HG03159 (cell line): Measurements from ENCODE around the gene PI4KB.

Experiments used
- ATAC-seq: cut with Tn5 transposase; IDR thresholded peaks from one replicate; pipeline ENCODE4 v1.9.1; 2021; ENCODE audit warnings: mild to moderate bottlenecking, moderate library complexity; ENCODE audit not compliant: unreplicated experiment

PI4KB gene

DNA sequence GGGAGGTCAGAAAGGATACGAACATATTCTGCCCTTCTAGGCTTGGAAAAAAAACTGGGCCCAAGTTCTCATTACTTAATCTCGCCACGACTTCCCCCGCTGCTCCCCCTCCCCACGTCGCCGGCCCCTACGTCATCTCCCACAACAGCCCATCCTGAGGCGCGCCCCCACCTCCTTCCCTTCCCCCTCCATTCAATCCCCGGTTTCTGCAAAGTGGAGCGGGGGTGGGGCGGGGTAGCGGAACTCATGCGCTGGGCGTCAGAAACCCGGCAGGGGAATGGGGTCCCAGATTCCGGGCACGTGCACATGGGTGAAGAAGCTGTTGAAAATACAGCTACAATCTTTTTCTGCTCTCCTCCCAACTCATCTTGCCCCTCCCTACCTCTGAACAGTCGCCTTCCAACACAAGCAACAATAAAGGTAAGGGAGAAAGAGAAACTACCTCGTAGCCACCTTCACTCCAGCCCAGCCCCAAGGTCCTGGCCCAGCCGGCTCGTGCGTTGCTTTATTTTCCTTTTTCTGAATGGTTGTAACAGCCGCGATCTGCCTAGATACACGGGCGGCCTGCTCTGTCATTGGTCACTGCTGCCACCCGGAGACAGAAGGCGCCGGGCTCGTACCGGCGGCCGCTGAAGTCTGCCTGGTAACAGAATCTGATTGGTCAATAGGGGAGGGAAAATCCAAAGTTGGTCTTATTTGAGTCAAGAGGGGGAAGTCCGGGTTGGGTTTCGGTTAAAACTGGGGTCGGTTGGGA, 19.7 kb upstream of the PI4KB start, which contains the start of gene RFX5:
TSS of gene RFX5 (minus strand) at position 484 of the 754 bp plus-strand sequence. CDS start 932 bp downstream, outside the sequence.
- ATAC-seq: peak; percentile 93

- ATAC-seq: no peak
Observed at GRCh38 chr1:151346082-151346768, 19.0 kb upstream of the PI4KB start.

DNA sequence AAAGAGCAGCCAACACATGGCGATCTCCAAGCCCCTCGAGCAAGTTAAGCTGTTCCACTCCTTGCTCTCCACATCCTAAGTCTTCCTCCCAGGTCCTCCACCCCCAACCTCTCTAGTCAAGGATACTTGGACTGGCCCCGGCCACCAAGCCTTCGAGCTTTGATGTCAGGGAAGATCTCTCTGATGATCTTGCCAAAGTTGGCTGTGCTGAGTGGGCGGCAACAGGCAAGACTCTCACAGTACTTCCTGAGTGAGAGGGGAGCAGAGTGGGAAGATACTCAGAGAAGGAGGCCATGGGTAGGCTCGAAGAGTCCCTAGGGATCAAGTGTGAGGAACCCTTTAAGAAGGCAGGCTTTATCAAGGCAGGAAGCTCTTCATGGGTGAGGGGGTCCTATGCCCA, 17.1 kb upstream of the PI4KB start:
- ATAC-seq: no peak

DNA sequence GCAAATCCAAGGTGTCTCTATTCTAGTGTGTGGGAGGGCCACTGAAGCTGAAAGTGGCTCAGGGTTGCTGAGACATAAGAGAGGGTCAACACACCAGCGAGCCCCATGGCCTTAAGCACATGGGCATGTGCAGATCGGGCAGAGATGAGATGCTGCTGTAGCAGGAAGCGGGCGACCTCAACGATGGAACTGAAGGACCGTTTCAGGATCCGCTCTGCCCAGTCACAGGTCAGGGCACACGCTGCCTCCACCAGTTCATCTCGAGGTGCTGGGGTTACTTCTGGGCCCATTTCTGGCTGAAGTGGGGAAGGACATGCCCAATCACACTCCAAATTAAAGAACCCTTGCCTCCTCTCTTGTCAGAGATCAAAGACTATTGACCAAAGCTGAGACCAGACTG, 16.4 kb upstream of the PI4KB start:
- no peak for ATAC-seq

DNA sequence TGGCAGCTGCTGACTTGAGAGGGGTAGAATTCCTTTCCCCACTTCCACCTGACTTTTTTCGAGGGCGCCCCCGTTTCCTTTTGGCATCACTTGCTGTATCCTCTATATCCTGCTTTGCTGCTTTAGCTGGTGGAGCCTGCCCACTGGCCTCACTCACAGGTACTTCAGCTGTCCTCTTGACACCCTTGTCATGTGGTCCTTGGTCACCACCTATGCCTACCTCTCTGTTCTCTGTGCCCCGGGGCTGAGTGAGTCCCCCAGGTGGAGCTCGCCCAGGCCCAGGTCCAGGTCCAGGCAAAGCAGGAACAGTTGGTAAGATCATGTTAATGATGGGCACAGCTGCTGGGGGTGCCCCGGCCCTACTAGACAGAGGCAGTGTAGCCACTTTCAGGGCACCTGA, 15.4 kb upstream of the PI4KB start:
- ATAC-seq: no peak

DNA sequence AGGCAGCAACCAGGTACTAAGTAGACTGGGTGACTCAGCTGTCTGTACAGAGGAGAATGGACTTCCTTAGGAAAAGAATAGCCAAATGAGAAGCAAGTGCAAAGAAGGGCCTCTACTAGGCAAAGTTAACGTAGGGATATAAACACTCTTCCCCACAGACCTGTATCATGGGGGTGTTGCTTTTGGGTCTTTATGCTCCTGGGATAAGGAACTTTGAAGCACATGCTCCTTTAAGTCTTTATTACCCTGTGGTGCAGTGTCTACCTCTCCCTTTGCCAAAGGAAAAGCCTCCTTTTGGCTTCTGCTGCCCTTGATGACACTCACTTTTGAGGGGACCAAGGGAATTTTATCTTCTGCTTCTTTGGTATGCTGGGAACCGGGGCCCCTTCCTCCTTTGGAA, 14.8 kb upstream of the PI4KB start:
- ATAC-seq: no peak

DNA sequence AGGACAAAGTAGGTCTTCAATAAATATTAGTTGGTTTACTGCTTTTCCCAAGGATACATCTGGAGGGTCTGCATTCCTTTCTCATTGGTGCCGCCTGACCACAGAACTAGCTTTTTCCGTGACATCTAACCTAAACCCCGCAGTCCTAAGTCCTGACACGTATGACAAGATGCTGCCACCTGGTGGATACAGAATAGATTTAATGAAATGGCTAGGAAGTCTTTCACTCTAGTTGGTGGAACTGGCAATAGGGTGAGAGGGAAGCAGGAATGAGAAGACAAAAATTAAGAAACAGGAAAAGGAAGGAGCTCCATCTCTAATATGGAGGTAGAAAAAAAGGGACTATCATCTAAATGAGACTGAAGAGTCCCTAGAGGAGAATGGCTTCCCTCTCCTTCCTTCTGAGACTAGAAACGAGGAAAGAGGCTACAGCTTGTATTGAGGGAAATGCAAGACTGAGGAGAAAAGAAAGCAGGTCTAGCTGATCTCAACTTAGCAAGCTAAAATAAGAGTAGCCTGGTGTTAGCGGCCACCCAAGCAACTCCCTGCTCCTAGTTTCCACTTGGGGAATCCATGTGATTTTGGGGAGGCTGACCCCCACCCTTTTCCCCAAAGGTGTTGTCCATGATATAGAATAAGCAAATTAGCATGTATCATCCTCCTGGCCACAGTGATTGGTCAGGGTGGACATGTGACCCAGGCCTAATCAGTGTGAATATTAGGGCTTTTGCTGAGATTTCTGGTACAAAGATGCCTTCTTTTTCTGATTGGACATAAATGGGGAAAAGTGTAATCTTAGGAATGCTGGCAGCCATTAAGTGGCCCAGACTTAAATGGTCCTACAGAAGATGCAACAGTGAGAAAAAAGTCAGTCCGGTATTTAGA, 13.9 kb upstream of the PI4KB start:
- ATAC-seq: no peak

DNA sequence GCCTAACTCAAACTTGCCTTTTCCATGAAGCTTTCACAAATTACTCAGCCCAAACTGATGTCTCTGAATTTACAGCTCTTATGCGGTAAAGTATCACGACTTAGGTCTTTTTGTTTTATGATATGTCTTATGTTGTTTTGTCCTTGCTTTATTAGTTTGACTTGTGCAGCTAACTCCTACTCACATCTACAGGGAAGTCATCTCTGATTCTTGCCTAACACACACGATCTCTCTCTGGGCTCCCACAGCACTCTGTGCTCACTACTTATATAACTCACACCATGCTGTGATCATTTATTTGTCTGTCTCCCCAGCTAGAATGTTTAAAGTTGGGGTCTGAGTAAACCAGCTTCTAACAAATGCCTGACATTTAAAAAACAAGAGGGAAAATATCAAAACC, 9.3 kb upstream of the PI4KB start:
- no peak for ATAC-seq

GRCh38 chr1:151334822-151335221, 7.6 kb upstream of the PI4KB start:
- ATAC-seq: no peak

DNA sequence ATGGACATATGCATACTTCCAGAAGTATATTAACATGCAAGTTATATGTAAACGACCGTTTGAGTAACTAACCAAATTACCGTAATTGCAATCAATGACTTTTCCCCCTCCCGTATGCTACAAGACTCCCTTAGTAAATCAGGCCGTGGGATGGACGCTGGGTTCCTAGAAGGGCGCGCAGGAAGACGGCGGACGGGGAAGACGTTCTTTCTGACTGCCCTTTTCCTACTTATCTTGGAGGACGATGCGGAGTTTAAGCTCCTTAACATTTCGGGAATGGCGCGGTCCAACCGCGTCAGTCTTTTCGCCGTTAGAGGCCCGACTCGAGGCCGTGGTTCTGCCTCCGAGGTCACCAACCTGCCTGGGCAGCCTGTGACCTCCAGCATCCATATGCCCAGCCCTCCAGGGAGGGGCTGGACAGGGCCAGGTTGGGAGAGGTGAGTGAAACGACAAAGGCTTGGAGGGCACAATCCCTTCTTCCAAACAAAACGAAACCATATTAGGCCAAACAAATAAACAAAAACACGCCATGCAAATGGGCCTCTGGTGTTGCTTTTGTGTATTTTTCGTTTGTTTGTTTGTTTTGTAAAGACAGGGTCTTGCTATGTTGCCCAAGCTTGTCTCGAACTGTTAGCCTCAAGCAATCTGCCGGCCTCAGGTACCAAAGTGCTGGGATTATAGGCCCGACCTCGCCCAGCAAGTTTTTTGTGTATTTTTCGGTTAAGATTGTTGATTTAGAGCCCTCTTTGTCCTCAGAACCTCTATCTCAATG, 873 bp upstream of the PI4KB start:
- ATAC-seq: no peak

DNA sequence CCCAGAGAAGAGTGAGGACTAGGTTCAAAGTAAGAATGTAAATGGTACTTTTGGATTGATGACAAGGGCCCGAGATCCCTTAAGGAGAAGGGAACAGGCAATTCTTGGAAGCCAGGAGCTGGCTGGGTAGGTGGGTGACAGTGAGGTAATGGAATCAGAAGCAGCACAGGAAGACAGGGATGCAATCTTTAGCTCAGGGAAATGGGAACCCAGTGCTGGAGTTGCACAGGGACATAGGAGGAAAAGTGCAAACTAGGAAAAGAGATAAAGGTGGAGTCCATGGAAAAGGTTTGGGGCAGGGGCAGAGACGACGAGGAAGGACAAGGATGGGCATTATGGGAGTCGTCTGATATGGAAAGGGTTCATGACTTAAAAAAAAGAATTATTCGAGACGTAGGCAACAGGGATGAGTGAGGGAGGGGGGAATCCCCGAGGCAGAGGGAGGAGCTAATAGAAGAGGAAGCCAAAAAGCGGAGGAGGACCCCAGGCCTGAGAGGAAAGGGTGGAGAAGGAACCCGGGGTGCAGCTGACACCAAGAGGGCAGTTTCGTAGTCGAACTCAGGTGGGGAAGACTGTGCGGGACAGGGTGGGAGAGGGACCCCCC, 495 bp downstream of the PI4KB start:
- peak; percentile 49 for ATAC-seq

DNA sequence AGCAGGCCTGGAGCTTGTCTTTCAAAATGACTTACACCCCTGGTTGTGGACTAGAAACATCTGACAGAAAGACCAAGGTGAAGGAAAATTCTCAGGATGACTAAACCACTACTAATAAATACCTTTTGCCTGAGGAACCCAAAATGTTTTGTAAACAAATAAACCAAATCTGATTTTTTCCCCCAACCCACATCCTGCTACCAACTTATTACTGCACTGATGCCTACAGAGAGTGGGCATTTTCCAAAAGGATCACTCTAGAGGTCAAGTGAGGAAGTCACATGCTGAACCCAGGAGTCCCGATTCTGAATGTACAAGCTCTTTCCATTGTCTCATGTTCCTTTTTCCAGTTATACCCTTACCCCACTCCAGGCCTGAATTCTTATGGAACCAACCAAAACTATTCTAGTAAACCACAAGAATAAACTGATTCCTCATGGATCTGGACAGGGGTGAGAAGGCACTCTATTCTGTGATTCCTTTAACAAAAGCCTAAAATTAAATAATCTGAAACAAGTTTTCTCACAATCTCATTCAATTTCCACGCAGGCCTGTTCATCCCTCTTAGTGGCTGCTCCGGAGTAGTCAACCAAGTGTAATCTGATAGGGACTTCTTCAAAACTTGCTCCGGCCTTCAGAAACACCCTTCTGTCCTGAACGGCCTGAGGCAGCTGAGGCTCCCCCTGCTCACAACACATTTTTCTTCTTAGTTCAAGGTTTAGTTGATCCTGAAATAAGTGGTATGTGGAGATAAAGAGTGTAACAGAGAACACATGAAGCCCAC, 1.4 kb downstream of the PI4KB start:
- no peak for ATAC-seq

DNA sequence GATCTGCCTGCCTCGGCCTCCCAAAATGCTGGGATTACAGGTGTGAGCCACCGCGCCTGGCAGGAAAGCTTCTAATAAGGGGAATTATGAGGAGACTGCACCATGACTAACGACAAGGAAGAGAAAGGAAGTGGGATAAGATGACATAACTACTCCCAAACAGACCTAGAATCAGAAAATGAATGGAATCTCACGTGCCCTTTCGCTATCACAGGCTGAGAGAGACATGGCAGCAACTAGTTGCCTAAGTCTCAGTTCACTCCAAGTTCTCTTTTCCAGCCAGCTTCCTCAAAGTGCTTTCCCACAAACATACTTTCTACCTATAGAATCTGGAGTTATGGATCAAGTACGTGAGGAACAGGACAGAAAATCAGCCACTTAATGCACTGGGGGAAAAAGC, 2.0 kb downstream of the PI4KB start:
- ATAC-seq: no peak

- no peak for ATAC-seq
Observed at GRCh38 chr1:151324390-151324930, 2.8 kb downstream of the PI4KB start.

DNA sequence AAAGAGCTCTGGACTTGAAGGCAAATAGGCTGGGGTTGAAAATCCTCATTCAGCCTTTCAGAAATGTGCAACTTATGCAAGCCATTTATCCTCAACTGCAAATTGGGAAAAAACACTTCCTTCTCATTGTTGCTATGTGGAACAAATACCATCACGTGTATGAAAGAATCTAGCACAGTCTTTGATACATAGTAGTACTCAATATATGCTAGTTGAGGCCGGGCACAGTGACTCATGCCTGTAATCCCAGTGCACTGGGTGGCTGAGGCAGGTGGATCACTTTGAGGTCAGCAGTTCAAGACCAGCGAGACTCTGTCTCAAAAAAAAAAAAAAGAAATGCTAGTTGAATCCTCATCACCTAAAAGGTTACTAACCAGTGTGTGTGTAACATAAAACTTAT, 8.2 kb downstream of the PI4KB start:
- ATAC-seq: no peak

DNA sequence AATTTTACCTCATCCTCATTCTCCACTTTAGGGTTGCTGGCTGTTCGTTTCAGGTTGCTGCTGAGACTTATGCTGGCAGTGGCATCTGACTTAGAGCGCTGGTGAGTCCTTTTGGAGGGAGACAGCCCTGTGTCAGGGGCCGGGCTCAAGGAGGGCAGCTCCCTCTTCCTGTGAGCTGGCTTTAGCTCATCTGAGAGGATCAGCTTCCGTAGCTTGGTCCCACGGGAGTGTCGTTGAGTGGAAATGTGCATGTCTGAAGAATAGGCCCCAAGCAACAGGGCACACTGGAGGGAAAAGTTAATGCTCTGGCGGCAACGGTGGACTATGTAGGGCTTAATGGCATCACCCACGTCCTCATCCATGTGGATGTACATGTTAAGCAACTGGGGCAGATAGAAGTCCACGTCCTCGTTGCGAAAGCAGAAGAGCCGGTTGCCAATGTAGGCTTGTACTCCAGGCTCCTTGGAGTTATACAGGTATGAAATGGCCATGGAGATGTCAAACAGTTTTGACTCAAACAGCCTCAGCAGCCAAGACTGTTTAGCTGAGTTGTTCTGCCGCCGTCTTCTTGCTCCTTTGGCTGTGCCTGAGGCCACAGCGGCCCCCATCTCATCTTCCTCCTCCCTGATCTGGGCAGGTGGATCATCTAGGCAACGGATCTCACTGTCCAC, 11.5 kb downstream of the PI4KB start:
- no peak for ATAC-seq

GRCh38 chr1:151314137-151314875, 12.9 kb downstream of the PI4KB start:
- no peak for ATAC-seq

GRCh38 chr1:151313501-151313900, 13.7 kb downstream of the PI4KB start:
- ATAC-seq: no peak
